GM18858 (cell line): ENCODE measurements around the gene CDH4.

Experiments used
- ATAC-seq: cut with Tn5 transposase; IDR thresholded peaks from one replicate; pipeline ENCODE4 v1.9.1; 2021; ENCODE audit not compliant: unreplicated experiment

The CDH4 gene

DNA sequence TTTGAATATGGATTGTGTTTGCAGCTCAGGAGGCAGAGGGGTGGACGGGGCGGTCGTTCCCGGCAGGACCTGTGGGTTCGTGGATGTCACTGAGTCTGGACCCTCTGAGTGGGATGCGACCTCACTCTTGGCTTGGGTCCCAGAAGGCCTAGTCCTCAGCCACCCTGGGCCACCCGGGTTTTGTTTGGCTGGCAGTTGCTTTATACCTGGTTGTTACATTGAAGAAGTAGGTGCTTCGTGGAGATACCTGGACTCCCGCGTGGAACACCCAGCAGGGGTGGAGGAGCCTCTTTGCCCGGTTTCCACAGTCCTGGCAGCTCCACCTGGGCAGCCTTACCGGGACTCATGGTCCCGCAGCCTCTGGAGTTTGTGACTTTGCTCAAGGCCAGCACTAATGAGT, 408.5 kb downstream of the CDH4 start:
- ATAC-seq, result no peak

DNA sequence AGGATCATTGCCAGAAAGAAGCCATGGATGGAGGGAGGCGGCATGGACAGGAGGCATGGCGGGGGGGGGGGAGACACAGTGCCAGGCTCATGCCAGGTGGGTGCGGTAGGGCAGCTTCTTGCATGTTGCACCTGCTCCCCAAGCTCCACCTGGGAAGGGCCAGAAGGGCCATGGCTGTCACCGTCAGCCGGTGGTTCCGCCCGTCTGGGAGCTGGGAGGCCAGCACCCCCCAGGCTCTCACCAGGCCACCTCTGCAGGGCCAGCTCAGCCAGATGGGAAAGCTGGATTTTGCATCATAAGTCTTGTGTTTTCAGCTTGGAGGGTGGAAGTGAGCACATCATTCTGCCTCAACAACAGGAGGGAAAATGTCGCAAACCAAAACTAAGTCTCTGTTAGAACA, 409.0 kb downstream of the CDH4 start:
- no peak for ATAC-seq

- ATAC-seq, result no peak
These were observed 409.5 kb downstream of the CDH4 start for GRCh38 chr20:61661583-61661982.

DNA sequence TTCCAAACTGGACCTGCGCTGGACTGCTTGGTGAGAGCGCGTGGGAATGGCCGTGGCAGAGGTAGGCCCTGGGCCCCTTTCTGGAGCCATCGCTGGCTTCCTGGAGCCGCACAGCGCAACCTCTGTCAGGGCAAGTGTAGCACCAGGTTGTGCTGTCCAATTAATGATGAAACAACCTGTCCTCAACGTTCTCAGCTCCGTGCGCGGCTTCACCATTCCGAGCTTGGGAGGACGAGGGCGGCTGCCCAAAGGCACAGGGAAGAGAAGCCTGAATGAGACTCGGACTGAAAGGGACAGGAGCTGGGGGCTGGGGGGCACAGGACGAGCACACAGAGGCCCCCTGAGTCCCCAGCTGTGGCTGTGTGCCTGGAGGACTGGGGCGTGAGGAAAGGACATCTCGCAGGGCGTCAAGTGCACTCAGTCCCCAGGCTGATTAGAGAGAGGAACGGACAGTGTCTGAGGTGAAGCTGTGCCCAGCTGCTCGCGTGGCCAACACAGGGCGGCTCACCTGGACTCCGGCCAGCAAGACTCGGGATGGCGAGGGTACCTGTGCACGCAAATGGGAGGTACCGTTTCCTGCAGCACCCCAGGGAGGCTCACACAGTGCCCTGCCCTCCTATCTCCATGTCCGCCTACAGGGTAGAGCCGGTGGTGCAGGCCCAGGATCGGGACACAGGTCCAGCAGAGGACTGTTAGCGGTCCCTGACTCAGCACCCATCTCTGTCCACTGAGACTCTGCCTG, 410.3 kb downstream of the CDH4 start:
- no peak for ATAC-seq

DNA sequence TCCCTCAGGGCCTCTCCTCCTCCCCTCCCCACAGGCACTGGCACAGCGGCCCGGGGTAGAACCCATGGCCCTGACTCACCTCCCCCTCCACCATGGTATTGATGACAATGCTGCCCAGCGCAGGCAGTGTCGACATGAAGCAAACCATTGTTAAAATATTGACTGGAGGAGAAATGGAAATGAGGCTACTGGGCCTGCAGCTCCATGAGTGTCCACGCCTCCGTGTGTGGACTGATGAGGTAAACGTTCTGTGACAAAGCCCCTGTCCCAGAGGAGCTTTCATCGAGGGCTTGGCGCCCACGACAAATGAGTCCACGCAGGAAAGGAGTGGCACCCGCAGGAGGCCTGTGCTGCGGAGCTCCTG, 410.9 kb downstream of the CDH4 start:
- ATAC-seq, result no peak

- no peak for ATAC-seq
These were observed 411.7 kb downstream of the CDH4 start for GRCh38 chr20:61663521-61664425.

DNA sequence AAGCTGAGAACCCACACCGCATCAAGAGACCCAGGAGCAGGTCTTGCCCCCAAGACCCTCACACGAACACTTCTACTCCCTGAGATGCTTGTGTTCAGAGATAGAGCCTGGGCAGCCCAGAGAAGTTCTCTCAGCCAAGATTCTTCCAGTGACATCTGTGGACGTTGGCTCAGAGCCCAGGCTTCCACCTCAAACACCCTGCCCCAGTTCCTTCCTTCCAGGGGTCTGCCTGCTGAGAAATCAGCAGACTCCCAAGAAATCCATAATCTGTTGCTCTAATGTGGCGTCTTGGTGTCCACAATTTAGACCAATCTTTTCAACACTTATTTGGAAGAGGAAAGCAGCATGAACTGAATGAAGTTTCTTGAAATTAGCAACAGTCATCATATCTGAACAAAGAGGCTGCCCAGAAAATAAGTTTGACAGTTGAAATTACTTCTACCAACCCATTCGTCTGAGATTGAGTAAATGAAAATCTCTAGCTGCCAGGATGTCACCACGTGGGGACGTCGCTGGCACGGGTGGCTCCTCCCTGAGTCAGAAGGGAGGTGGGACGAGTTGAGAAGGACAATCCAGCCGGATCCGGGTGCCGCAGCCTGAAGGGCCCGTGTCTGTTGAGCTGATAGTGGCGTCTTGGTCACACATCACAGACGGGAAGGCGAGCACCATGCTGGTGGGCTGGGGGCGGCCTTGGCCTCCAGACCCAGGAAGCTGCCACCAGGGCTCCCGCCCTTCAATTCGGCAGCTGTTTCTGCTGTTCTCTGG, 412.7 kb downstream of the CDH4 start:
- ATAC-seq, result no peak

GRCh38 chr20:61665528-61666470, 413.7 kb downstream of the CDH4 start:
- no peak for ATAC-seq

DNA sequence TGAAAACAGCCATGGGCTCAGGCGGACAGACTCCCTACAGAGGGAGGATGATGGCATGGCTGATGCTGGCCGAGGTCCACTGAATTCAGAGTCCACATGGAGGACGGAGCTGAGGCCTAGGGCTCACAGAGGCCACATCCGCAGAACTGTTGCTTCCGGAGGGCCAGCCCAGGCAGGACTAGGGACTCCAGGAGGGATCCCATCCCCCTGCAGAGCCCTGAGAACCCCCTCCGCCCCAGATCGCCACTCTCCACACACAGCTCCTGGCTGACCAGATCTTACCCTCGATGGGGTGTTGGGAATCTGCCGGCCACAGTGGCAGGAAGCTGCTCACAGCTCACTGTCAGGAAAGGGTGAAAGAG, 414.4 kb downstream of the CDH4 start:
- no peak for ATAC-seq

DNA sequence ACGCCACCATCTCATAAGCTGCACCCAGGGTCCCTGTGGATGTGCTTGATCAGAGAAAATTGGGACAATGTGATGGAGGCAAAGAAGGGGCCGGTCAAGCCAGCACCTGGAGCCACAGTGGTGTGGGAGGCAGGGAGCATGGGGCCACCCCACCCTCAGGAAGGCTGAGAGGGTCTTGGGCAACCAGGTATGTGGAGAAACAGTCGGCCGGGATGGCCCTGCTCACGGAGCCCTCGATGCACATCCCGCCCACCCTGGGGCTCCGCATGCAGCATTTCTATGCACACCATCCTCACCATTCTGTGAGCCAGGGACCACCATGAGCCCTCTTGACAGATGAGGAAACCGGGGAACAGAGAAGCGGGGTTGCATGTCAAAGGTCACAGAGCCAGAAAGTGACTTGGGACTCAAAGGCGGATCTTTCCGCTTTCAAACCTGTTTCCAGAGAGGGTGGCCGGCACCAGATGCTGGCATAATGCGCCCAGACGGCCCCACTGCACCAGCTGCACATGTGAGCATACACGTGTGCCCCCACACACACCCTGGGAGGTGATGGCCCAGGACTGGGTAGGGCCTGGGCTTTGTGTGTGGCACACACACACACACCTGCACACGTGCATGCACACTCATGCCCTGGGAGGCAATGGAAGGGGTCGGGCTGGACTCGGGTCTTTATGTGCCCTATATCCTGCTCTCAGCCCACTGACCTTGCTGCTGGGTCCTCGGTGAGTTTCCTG, 415.2 kb downstream of the CDH4 start:
- no peak for ATAC-seq

- no peak for ATAC-seq
These were observed 416.1 kb downstream of the CDH4 start for GRCh38 chr20:61668065-61668650.

- ATAC-seq, result no peak
These were observed 416.9 kb downstream of the CDH4 start for GRCh38 chr20:61668771-61669503.

DNA sequence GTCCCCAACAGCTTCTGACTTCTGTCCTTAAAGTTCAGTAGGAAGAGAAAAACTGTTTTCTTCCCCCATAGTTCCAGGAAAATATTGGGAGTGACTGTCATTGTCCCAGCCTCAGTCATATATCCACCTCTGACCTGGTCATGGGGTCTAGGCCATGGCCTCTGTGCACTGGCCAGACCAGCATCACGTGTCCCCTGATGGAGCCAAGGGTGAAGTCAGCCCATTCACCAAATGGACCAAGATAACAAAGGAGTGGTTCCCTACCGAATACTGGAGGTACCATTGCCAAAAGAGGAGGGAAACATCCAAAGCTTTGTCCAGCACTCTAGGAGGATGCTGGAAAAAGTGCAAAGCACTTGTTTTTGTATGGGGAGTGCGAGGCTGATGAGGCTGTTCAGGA, 418.2 kb downstream of the CDH4 start:
- no peak for ATAC-seq

- no peak for ATAC-seq
These were observed 419.5 kb downstream of the CDH4 start for GRCh38 chr20:61671559-61671958.

DNA sequence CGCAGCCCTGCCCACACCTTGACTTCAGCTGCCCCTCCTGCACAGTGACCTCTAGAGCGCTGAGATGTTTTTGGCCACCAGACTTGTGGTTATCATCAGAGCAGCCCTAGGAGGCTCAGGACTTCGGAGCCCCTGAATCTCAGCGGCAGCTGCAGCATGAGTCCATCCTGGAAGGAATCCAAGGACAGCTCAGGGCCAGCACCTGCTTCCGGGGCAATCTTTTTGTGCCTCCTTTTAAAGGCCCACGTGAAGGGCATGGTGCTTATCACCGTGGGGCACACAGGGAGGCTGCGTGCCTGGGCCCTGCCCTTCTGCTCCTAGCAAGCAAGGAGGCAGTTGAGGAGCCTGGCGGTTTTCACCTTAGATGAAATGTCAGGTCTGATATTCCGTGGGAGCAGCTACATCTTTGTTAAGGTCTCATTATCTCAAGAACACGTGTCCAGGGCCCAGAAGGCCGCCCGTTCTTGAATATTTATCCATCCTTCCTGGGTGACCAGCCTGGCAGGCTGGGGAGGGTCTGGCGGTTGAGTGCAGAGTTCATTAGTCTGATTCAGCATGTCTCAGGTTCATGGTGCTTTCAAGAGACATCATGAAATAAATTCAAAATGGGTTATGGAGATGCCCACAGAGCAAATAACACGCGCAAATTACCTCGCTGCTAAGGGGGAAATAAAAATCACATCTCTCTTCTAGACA, 421.2 kb downstream of the CDH4 start:
- ATAC-seq, result no peak

DNA sequence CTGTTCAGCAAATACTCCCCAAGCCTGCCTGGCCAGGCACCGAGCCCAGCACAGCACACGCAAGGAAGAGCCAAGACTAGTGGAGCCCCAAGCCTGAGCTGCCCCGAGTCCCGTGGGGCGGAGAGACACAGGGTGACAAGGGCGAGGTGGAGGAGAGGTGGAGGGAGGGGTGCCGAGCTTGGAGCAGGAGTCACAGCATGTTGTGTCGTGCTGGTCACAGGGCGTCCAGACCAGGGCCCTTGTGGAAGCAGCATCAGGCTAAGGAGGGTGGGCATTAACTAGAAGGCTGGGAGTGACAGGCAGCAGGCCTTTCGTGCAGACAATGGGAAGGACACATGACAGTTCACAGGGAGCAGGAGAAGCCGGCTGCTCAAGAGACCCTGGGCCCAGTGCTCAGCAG, 422.1 kb downstream of the CDH4 start:
- no peak for ATAC-seq

GRCh38 chr20:61674688-61675087, 422.6 kb downstream of the CDH4 start:
- no peak for ATAC-seq

- no peak for ATAC-seq
These were observed 425.9 kb downstream of the CDH4 start for GRCh38 chr20:61677928-61678327.
